Heart left ventricle (tissue), 16 donors: ENCODE measurements around the gene AZIN2. TPM values are rescaled to one million over a fixed set of nuclear protein-coding genes. Genes with fewer than 3 reads are reported as not detected.

Source experiments
- ATAC-seq, 4 donors: fragments of 200-7000 bp; cut with Tn5 transposase; one replicate each; pipeline ENCODE4 v1.9.1; 2020 to 2022; ENCODE audit warnings: moderate library complexity in 4 of 4, mild to moderate bottlenecking in 3 of 4, moderate number of reproducible peaks in 1 of 4
- DNase-seq, 5 donors: peaks; one replicate each; pipeline ENCODE4 v3.0.0-alpha.2; 2020
- H3K27ac ChIP-seq, 12 donors: fragments of 200-600 bp; sonication (generic) in 4 of 12; one replicate each; pipeline versions ENCODE4 v1.5.0 to v1.8.0; 2016 to 2022; ENCODE audit warnings: mild to moderate bottlenecking in 2 of 12
- H3K27me3 ChIP-seq, 9 donors: fragments of 200-600 bp; sonication (generic) in 2 of 9; one replicate each; pipeline versions ENCODE4 v1.5.1 to v1.8.0; 2016 to 2022; ENCODE audit warnings: mild to moderate bottlenecking in 3 of 9
- H3K36me3 ChIP-seq, 9 donors: fragments of 200-600 bp; sonication (generic) in 2 of 9; one replicate each; pipeline versions ENCODE4 v1.5.0 to v1.8.0; 2018 to 2022; ENCODE audit warnings: mild to moderate bottlenecking in 2 of 9
- H3K4me1 ChIP-seq, 12 donors: fragments of 200-600 bp; sonication (generic) in 4 of 12; one replicate each; pipeline versions ENCODE4 v1.5.0 to v1.8.0; 2016 to 2022; ENCODE audit warnings: mild to moderate bottlenecking in 3 of 12
- H3K4me3 ChIP-seq, 12 donors: fragments of 200-600 bp; sonication (generic) in 4 of 12; one replicate each; pipeline versions ENCODE4 v1.5.0 to v1.8.0; 2017 to 2022; ENCODE audit warnings: mild to moderate bottlenecking in 9 of 12, moderate library complexity in 4 of 12
- H3K9me3 ChIP-seq, 12 donors: fragments of 200-600 bp; sonication (generic) in 4 of 12; one replicate each; pipeline versions ENCODE4 v1.5.0 to v1.8.0; 2016 to 2022; ENCODE audit warnings: mild to moderate bottlenecking in 1 of 12
- POLR2A ChIP-seq, 2 donors: fragments of 450-650 bp; IDR thresholded peaks; one replicate each; pipeline ENCODE4 v1.6.1; 2017; ENCODE audit warnings: antibody characterized with exemption in 2 of 2, mild to moderate bottlenecking in 2 of 2, moderate library complexity in 2 of 2
- WGBS, 4 donors: extraction: QIAGEN DNeasy Blood & Tissue Kit in 2 of 4; methylation state at CpG; one replicate each; pipeline versions ENCODE4 v1.1.5 to v1.1.7; 2013 to 2018; 5-methylcytosine and 5-hydroxymethylcytosine counted together
- intact Hi-C, 10 donors: fragments of 100-400 bp; cut with DNase I; formaldehyde crosslinking; loops; one replicate each; pipeline versions ENCODE4 v1.11.1 to v1.14.2; 2022
- polyA plus RNA-seq, 2 donors: library from polyadenylated mRNA; stranded (reverse); fragments of 200-250 nt; gene quantifications; one replicate each; pipeline ENCODE4 v1.2.3, GENCODE V29; 2013
- total RNA-seq, 9 donors: library from RNA; depleted of rRNA in 2 of 9; stranded (reverse); fragments of >200 nt in 2 of 9; fragmentation: NEBNext Ultra II Directional in 3 of 9; extraction: Animal tissue kit (Norgen Biotek cat#: 25700) in 3 of 9; gene quantifications; one replicate each; pipeline versions ENCODE4 v1.1.0 to v1.2.4, GENCODE V29; 2016 to 2023
- TF ChIP-seq, protein P1 (sequence below), 12 donors: fragments of 200-600 bp; sonication (generic) in 4 of 12; IDR thresholded peaks; one replicate each; pipeline versions ENCODE4 v1.5.0 to v1.8.0; 2018 to 2022; ENCODE audit warnings: antibody characterized with exemption in 12 of 12, mild to moderate bottlenecking in 5 of 12
- donor health status: ischemic (EF 13 %, LVEDD 7.1; RV severe dilation, severe dysfunction).
- donor health status: healthy with polysubstance abuse.
- donor health status: DM: no; HTN: yes; CAD: no.
- donor health status: DM: no; HTN: no; CAD: no.
- donor health status: ischemic (EF 25% LVEDD 6.9; RV normal size, moderate dysfunction).
- donor health status: ischemic (EF 25% LVEDD 5.7; RV mildly dilated, moderate dysfunction).
- donor health status: healthy.
- donor health status: DM: yes; HTN: yes; CAD: no.
- donor health status: ischemic (EF 35%, LVEDD 5.7; RV mildly dilated, moderate dysfunction).
- donor health status: nonischemic (EF 11% LVEDD 7.7; RV severe dilation, severe dysfunction).
- donor health status: DM: yes; HTN: yes; CAD: no.
- donor health status: PGD.
- donor health status: ischemic (EF 29% LVEDD 5.4; RV normal size, mild dysfunction).
- donor health status: nonischemic (EF 23%, LVEDD 6.1; RV moderate dilation, normal function).

Gene AZIN2
- total and polyA plus RNA-seq, 11 donors: 1.3 to 5.4 (median 3.1) TPM

DNA sequence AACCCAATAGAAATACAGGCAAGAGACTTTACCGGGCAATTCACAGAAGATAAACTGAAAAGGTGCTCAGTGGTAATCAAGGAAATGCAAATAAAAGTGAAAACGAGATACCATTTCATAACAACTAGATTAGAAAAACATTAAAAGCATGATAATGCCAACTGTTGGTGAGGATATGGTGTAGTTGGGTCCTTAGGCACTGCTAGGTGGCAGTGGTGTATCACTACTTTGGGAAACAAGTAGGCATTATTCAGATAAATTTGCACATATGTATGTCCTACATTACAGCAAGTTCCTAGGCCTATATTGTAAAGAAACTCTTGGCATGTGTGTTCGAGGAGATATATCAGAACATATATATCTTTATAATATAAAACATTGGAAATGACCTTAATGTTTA, 31.0 kb downstream of the AZIN2 start:
- Histone ChIP-seq H3K4me3 (no peak overlapping the region), H3K36me3 (peaks cover 0 to 11% (median 0%) of the 10 kb centered on the region in 9 donors), H3K27ac (no peak overlapping the region), H3K9me3 (peaks cover 0 to 8% (median 0%) of the 10 kb centered on the region in 12 donors), H3K4me1 (no peaks in the 10 kb centered on the region), H3K27me3 (no peaks in the 10 kb centered on the region)
- WGBS, 4 donors: 48 to 65% (median 61%) methylated on average over 3 of the region's 3 CpGs
- DNase-seq (no peak), ATAC-seq (no peak)
- no peak for TF ChIP-seq POLR2A (IDR thresholded peaks at IDR 0.05)
- TF ChIP-seq, protein P1, sequence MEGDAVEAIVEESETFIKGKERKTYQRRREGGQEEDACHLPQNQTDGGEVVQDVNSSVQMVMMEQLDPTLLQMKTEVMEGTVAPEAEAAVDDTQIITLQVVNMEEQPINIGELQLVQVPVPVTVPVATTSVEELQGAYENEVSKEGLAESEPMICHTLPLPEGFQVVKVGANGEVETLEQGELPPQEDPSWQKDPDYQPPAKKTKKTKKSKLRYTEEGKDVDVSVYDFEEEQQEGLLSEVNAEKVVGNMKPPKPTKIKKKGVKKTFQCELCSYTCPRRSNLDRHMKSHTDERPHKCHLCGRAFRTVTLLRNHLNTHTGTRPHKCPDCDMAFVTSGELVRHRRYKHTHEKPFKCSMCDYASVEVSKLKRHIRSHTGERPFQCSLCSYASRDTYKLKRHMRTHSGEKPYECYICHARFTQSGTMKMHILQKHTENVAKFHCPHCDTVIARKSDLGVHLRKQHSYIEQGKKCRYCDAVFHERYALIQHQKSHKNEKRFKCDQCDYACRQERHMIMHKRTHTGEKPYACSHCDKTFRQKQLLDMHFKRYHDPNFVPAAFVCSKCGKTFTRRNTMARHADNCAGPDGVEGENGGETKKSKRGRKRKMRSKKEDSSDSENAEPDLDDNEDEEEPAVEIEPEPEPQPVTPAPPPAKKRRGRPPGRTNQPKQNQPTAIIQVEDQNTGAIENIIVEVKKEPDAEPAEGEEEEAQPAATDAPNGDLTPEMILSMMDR (IDR thresholded peaks at IDR 0.05): peak in 6 of 12 donors; percentile 11 to 37 (median 20)
- intact Hi-C loops: loop anchor here in 1 of 10 donors (10.0 kb wide), 1 partner anchor 263 kb away; no protein-coding TSS in a partner anchor

DNA sequence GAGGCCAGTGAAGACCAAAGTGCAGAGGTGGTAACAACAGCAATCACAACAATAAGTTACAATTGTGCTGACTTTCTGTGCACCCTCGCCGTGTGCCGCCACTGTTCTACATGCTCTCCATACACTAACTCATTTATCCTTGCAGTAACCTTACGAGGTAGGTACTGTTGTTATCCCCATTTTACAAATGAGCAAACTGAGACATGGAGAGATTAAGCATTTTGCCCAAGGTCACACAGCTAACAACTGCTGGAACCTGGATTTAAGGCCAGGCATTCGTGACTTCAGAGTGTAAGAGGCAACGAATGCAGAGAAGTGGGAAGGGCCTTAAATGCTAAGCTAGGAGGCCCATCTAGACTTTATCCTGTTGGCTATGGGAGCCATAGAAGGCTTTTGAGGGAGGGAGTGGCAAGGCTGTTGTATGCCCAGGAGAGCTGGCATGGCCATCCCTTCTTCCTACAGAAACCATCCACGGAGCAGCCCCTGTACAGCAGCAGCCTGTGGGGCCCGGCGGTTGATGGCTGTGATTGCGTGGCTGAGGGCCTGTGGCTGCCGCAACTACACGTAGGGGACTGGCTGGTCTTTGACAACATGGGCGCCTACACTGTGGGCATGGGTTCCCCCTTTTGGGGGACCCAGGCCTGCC, 36.6 kb downstream of the AZIN2 start:
- DNase-seq: no peak
- WGBS, 4 donors: 92 to 95% (median 93%) methylated on average over 12 to 13 of the region's 13 CpGs
- no peak for ATAC-seq
- Histone ChIP-seq H3K9me3 (no peaks in the 10 kb centered on the region), H3K4me3 (no peak overlapping the region), H3K36me3 (no peaks in the 10 kb centered on the region), H3K4me1 (no peaks in the 10 kb centered on the region), H3K27me3 (no peaks in the 10 kb centered on the region), H3K27ac (no peak overlapping the region)
- intact Hi-C loops: loop anchor here in 1 of 10 donors (10.0 kb wide), 1 partner anchor 257 kb away; no protein-coding TSS in a partner anchor
- TF ChIP-seq POLR2A (IDR thresholded peaks at IDR 0.05): no peak
- TF ChIP-seq, protein P1 (IDR thresholded peaks at IDR 0.05): no peak

DNA sequence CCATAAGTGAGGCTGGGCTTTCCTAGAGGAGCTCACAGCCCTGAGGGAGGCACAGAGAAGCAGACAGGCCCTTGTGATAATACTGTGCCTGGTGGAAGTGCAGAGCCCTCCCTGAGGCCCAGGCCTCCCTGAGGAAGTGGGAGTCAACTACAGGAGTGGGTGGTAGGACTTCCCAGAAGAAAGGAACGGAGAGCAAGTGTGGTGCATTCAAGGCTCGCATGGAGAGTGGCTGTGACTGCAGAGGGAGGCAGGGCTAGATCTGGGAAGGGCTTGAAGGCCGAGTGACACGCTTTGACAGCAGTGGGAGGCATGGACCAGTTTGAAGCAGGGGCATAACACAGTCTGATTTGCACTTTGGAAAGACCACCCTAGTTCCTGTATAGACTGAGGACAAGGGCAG, 37.3 kb downstream of the AZIN2 start:
- TF ChIP-seq, protein P1 (IDR thresholded peaks at IDR 0.05): no peak
- TF ChIP-seq POLR2A (IDR thresholded peaks at IDR 0.05): no peak
- Histone ChIP-seq H3K27ac (no peak overlapping the region), H3K4me3 (no peak overlapping the region), H3K36me3 (no peaks in the 10 kb centered on the region), H3K27me3 (no peaks in the 10 kb centered on the region), H3K9me3 (no peaks in the 10 kb centered on the region), H3K4me1 (no peaks in the 10 kb centered on the region)
- ATAC-seq (no peak), DNase-seq (no peak)
- intact Hi-C loops: loop anchor here in 1 of 10 donors (10.0 kb wide), 1 partner anchor 257 kb away; no protein-coding TSS in a partner anchor
- WGBS, 4 donors: 66 to 74% (median 70%) methylated on average over 4 of the region's 4 CpGs

DNA sequence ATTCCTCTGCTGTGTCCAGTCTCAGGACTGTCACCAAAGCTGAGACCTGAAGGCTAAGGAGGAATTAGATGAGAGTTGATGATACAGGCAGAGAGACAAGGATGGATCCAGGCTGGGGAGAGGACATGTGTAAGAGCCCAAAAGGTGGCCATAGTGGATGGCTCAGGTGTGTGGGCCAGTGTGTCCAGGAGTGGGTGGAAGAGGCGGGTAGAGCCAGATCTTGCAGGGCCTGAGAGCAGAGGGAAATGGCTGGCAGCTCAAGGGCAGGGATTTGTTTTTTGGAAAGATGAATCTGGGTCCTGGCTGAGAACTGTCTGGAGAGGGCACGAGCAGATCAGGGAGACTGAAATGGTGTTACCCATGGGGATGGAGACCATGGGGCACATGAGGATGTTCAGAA, 38.1 kb downstream of the AZIN2 start:
- Histone ChIP-seq H3K27me3 (no peaks in the 10 kb centered on the region), H3K27ac (no peak overlapping the region), H3K36me3 (no peaks in the 10 kb centered on the region), H3K9me3 (no peaks in the 10 kb centered on the region), H3K4me3 (no peak overlapping the region), H3K4me1 (no peaks in the 10 kb centered on the region)
- intact Hi-C loops: loop anchor here in 1 of 10 donors (10.0 kb wide), 1 partner anchor 256 kb away; no protein-coding TSS in a partner anchor
- TF ChIP-seq, protein P1 (IDR thresholded peaks at IDR 0.05): no peak
- no peak for TF ChIP-seq POLR2A (IDR thresholded peaks at IDR 0.05)
- WGBS, 4 donors: 85 to 91% (median 88%) methylated on average over 2 of the region's 2 CpGs
- ATAC-seq (peak in 1 of 4 donors; percentile 19), DNase-seq (no peak)
